ENCODE results near the gene ABCA9. TPM values are rescaled to one million over a fixed set of nuclear protein-coding genes. Genes with fewer than 3 reads are reported as not detected.

Gene ABCA9
- polyA plus RNA-seq, 4 donors: 2.0 to 2.9 (median 2.7) TPM

Other genes with a start within 250 kb of the ABCA9 start
- 1 to 10 TPM; 1.2 to 3.8 (median 1.4) TPM for gene ABCA8, start 105.5 kb downstream of the ABCA9 start, polyA plus RNA-seq (ENCODE audit: insufficient read length in 4 of 4)
- 1 to 10 TPM; 1.8 to 4.8 (median 3.3) TPM for gene ABCA6, start 81.0 kb upstream of the ABCA9 start, polyA plus RNA-seq (ENCODE audit: insufficient read length in 4 of 4)
- 1 to 10 TPM; 1.5 to 2.1 (median 1.6) TPM for gene ABCA10, start 167.9 kb upstream of the ABCA9 start, polyA plus RNA-seq (ENCODE audit: insufficient read length in 4 of 4)

All from right renal pelvis (tissue), 4 donors.